ENCODE results near the gene VPS26A. TPM values are rescaled to one million over a fixed set of nuclear protein-coding genes. Genes with fewer than 3 reads are reported as not detected.

The VPS26A gene
- total RNA-seq, 1 donor from 2014 or later, result 56.0 TPM

DNA sequence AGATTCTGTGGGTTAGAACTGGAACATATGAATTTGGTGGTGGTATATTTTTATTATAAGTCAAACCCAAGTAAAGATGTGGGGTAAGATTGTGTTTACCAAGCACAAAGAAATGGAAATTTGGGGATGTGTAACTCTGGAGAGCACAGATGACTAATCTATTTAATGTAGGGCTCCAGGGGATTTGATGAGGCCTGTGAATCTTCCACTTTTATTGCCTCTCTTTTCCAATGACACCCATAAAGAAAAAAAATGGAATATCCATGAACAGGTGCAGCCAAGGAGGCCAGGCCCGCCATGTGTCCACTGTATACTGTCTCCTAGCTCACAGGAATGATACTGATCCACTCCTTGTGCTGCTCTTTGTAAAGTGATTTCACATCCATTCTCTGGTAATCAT lies 33.3 kb upstream of the VPS26A start:
- TF ChIP-seq, protein P1, sequence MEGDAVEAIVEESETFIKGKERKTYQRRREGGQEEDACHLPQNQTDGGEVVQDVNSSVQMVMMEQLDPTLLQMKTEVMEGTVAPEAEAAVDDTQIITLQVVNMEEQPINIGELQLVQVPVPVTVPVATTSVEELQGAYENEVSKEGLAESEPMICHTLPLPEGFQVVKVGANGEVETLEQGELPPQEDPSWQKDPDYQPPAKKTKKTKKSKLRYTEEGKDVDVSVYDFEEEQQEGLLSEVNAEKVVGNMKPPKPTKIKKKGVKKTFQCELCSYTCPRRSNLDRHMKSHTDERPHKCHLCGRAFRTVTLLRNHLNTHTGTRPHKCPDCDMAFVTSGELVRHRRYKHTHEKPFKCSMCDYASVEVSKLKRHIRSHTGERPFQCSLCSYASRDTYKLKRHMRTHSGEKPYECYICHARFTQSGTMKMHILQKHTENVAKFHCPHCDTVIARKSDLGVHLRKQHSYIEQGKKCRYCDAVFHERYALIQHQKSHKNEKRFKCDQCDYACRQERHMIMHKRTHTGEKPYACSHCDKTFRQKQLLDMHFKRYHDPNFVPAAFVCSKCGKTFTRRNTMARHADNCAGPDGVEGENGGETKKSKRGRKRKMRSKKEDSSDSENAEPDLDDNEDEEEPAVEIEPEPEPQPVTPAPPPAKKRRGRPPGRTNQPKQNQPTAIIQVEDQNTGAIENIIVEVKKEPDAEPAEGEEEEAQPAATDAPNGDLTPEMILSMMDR (conservative IDR thresholded peaks at IDR 0.05), result no peak
- H3K4me1 Mint-ChIP-seq (ENCODE audit: unreplicated experiment), result peaks cover 4% of the 10 kb centered on the region
- H3K27ac Mint-ChIP-seq, result no peak overlapping the region
- no peaks in the 10 kb centered on the region for H3K36me3 Mint-ChIP-seq
- peaks cover 13% of the 10 kb centered on the region for H3K27me3 Mint-ChIP-seq
- no peak for DNase-seq (ENCODE audit: extremely low spot score, unreplicated experiment)
- no peak overlapping the region for H3K4me3 Mint-ChIP-seq
- no peaks in the 10 kb centered on the region for H3K9me3 Mint-ChIP-seq

DNA sequence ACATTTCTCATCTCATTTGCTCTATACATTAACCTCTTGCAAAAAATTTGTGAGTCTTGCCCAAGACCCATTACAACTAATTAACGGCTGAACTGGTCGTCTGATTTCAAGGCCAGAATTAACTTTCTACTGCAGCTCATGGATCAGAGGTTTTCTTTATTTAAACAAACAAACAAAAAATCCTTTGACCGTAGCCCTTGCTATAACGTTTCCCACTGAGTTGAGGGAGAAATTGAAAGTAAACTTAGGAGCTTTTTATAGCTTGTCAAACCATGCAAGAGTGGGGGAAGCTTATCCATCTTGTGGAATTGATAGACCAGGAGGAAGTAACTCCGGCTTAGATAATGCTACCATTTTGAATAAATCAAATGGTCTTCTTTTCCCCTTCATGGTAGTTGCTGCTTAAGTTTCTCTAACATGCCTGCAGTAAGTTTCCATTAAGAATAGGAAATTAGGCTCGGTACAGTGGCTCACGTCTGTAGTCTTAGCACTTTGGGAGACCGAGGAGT lies 32.8 kb upstream of the VPS26A start:
- TF ChIP-seq, protein P1 (conservative IDR thresholded peaks at IDR 0.05), result no peak
- Mint-ChIP-seq H3K4me3 (no peak overlapping the region), H3K9me3 (no peaks in the 10 kb centered on the region), H3K27me3 (peaks cover 12% of the 10 kb centered on the region), H3K27ac (no peak overlapping the region), H3K36me3 (no peaks in the 10 kb centered on the region), H3K4me1 (ENCODE audit: unreplicated experiment) (peaks cover 1% of the 10 kb centered on the region)
- no peak for DNase-seq (ENCODE audit: extremely low spot score, unreplicated experiment)

DNA sequence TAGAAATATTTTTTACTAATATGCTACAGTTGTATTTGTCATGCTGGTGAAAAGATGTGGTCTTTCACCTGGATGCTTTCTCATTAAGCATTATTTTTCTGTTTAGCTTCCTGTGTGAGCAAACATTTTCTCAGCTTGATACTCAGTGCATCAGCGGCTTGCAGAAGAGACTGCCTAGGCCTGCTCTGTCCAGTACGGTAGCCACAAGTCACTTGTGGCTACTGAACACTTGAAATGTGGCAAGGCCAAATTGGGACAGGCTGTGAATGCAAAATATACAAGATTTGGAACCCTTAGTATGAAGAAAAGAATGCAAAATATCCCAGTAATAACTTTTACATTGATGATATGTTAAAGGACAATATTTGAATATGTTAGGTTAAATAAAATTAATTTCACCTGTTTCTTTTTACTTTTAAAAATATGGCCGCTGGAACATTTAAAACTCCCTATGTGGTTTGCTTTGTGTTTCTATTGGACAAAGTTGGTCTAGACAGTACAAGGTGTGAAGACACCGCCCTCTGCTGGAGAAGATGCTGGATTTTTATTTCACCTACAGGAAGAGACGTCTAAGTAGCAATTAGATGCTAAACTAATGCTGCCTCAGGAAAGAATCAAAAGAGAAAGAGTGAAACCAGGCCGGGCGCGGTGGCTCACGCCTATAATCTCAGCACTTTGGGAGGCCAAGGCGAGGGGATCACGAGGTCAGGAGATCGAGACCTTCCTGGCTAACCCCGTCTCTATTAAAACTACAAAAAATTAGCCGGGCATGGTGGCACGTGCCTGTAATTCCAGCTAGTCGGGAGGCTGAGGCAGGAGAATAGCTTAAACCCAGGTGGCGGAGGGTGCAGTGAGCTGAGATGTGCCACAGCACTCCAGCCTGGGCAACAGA lies 30.8 kb upstream of the VPS26A start:
- Mint-ChIP-seq H3K9me3 (no peaks in the 10 kb centered on the region), H3K27me3 (peaks cover 6% of the 10 kb centered on the region), H3K4me3 (no peak overlapping the region), H3K27ac (no peak overlapping the region), H3K36me3 (no peaks in the 10 kb centered on the region), H3K4me1 (ENCODE audit: unreplicated experiment) (no peaks in the 10 kb centered on the region)
- TF ChIP-seq, protein P1 (conservative IDR thresholded peaks at IDR 0.05), result peak; percentile 85
- no peak for DNase-seq (ENCODE audit: extremely low spot score, unreplicated experiment)

DNA sequence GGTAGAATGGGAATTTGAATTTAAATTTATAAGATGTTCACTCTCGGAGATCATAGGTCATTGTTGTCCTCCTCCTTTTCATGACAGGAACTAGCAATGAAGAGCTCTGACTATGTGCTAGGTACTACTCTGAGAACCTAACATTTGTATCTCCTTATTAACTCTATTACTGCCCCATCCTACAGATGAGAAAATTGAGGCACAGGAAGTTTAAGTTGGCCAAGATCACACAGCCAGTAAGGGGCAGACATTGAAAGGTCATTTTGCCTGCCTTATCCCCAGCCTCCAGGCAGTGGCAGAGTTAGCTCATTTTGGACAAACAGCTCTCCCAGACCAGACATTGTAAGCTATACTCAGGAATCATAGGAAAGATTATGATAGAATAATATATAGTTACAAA lies 30.0 kb upstream of the VPS26A start:
- no peaks in the 10 kb centered on the region for H3K9me3 Mint-ChIP-seq
- DNase-seq (ENCODE audit: extremely low spot score, unreplicated experiment), result no peak
- no peak overlapping the region for H3K4me3 Mint-ChIP-seq
- H3K27ac Mint-ChIP-seq, result no peak overlapping the region
- peaks cover 7% of the 10 kb centered on the region for H3K27me3 Mint-ChIP-seq
- no peaks in the 10 kb centered on the region for H3K4me1 Mint-ChIP-seq (ENCODE audit: unreplicated experiment)
- TF ChIP-seq, protein P1 (conservative IDR thresholded peaks at IDR 0.05), result no peak
- no peaks in the 10 kb centered on the region for H3K36me3 Mint-ChIP-seq

DNA sequence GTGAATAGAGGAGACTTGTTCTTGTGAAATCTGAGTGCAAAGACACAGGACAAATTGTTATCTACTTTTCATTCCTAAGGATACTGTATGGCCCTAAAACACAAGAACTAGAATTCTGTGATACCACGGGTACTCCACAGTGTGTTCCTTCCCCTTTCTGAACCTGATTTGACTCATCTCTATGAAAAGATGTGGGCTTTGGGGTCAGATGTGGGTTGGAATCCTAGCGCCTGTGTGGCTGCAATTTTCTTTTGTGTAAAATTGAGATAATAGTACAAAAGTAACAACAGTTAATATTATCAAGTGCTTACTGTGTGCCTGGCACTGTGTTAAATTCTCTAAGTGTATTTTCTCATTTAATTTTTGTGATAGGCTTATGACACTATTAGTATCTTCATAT lies 27.9 kb upstream of the VPS26A start:
- Mint-ChIP-seq H3K27me3 (peaks cover 3% of the 10 kb centered on the region), H3K4me1 (ENCODE audit: unreplicated experiment) (no peaks in the 10 kb centered on the region), H3K27ac (no peak overlapping the region), H3K9me3 (no peaks in the 10 kb centered on the region), H3K36me3 (no peaks in the 10 kb centered on the region), H3K4me3 (no peak overlapping the region)
- no peak for DNase-seq (ENCODE audit: extremely low spot score, unreplicated experiment)
- TF ChIP-seq, protein P1 (conservative IDR thresholded peaks at IDR 0.05), result no peak

All from type B pancreatic cell (in vitro differentiated cells).